WTC11 (cell line): ENCODE results near the gene CDK11B.
"Not testable (repeated sequence)": the region's sequence is repeated elsewhere in the genome, so short reads cannot be mapped to it uniquely, and the experiment has no call there.

Source experiments
- CTCF ChIP-seq: fragments of 200-600 bp; IDR thresholded peaks from 2 replicates; pipeline ENCODE4 v1.8.0; 2022; ENCODE audit warnings: antibody characterized with exemption
- FOXP4 ChIP-seq: sonication (generic); formaldehyde crosslinking; IDR thresholded peaks from 2 replicates; pipeline ENCODE4 v1.8.0; 2022; ENCODE audit warnings: mild to moderate bottlenecking, missing genetic modification reagents
- HMGXB4 ChIP-seq: sonication (generic); formaldehyde crosslinking; IDR thresholded peaks from 2 replicates; pipeline ENCODE4 v1.8.1; 2023; ENCODE audit warnings: mild to moderate bottlenecking, moderate library complexity, missing genetic modification reagents
- JUN ChIP-seq: sonication (generic); formaldehyde crosslinking; IDR thresholded peaks from 2 replicates; pipeline ENCODE4 v1.8.0; 2023; ENCODE audit warnings: mild to moderate bottlenecking, missing genetic modification reagents
- MXD4 ChIP-seq: fragments of 250-450 bp; sonication (Bioruptor Pico); IDR thresholded peaks from 2 replicates; pipeline ENCODE4 v1.8.0; 2021; ENCODE audit warnings: mild to moderate bottlenecking, moderate library complexity, borderline replicate concordance
- SOX15 ChIP-seq: fragments of 250-450 bp; sonication (Bioruptor Pico); IDR thresholded peaks from 2 replicates; pipeline ENCODE4 v1.9.0; 2021; ENCODE audit warnings: mild to moderate bottlenecking
- ZNF232 ChIP-seq: sonication (generic); formaldehyde crosslinking; IDR thresholded peaks from 2 replicates; pipeline ENCODE4 v1.8.0; 2022; ENCODE audit warnings: mild to moderate bottlenecking, missing genetic modification reagents
- ZNF317 ChIP-seq: sonication (generic); formaldehyde crosslinking; IDR thresholded peaks from 2 replicates; pipeline ENCODE4 v1.8.1; 2023; ENCODE audit warnings: low read depth, mild to moderate bottlenecking, moderate library complexity, missing genetic modification reagents, borderline replicate concordance
- ZNF416 ChIP-seq: fragments of 250-450 bp; sonication (Bioruptor Pico); IDR thresholded peaks from 2 replicates; pipeline ENCODE4 v1.9.0; 2021; ENCODE audit warnings: mild to moderate bottlenecking, inconsistent platforms
- ZNF512 ChIP-seq: sonication (generic); formaldehyde crosslinking; IDR thresholded peaks from 2 replicates; pipeline ENCODE4 v1.8.1; 2022; ENCODE audit warnings: missing genetic modification reagents, borderline replicate concordance
- ZSCAN18 ChIP-seq: fragments of 250-450 bp; sonication (Bioruptor Pico); IDR thresholded peaks from 2 replicates; pipeline ENCODE4 v2.1.2; 2022; ENCODE audit warnings: mild to moderate bottlenecking, moderate library complexity

- not testable (repeated sequence) for TF ChIP-seq FOXP4; CTCF; ZNF317 (CRISPR knock-in tag); MXD4 (CRISPR knock-in tag); SOX15 (CRISPR knock-in tag); JUN (CRISPR knock-in tag); ZNF512 (CRISPR knock-in tag); HMGXB4; ZNF232 (CRISPR knock-in tag); ZSCAN18 (CRISPR knock-in tag); ZNF416 (CRISPR knock-in tag)
These were observed 33.5 kb upstream of the CDK11B start for GRCh38 chr1:1692324-1692713.
